ENCODE results near the gene TBX4.

GRCh38 chr17:61500287-61500686, 48.1 kb downstream of the TBX4 start:
- TF ChIP-seq CTCF (IDR thresholded peaks at IDR 0.05) (no peak), EP300 (IDR thresholded peaks at IDR 0.05) (no peak), POLR2A (IDR thresholded peaks at IDR 0.05; ENCODE audit: low read depth) (no peak)
